Activated CD8-positive, alpha-beta T cell treated with anti-CD3 and anti-CD28 coated beads, Interleukin-2, amount 10 ng/mL, durations not matched to agents 7 days and 5 days (primary cell): ENCODE results near the gene SLCO4A1. TPM values are rescaled to one million over a fixed set of nuclear protein-coding genes. Genes with fewer than 3 reads are reported as not detected.
"Not testable (repeated sequence)": the region's sequence is repeated elsewhere in the genome, so short reads cannot be mapped to it uniquely, and the experiment has no call there.

Source experiments
- ATAC-seq: fragments of 150-1000 bp; cut with Tn5 transposase; one replicate; pipeline ENCODE4 v1.10.0; 2021; ENCODE audit warnings: moderate library complexity
- CTCF ChIA-PET: fragments of 350-600 bp; sonication (Branson Sonifier 250); formaldehyde crosslinking; loops from one replicate; lab custom pipeline; 2021; ENCODE audit warnings: antibody characterized with exemption; lab: Charles Lee
- POLR2A ChIA-PET: fragments of 350-600 bp; sonication (Branson Sonifier 250); formaldehyde crosslinking; loops from one replicate; lab custom pipeline; 2021; ENCODE audit warnings: antibody characterized with exemption; lab: Charles Lee
- DNase-seq: peaks from one replicate; pipeline ENCODE4 v3.0.0-alpha.2; 2020
- H3K27ac Mint-ChIP-seq: one replicate; pipeline ENCODE4 v1.8.0; 2021; ENCODE audit warnings: mild to moderate bottlenecking, mixed read lengths
- H3K27me3 Mint-ChIP-seq: one replicate; pipeline ENCODE4 v1.8.0; 2021; ENCODE audit warnings: low read depth, mixed read lengths
- H3K36me3 Mint-ChIP-seq: one replicate; pipeline ENCODE4 v1.8.0; 2021; ENCODE audit warnings: low read depth, mixed read lengths
- H3K4me1 Mint-ChIP-seq: one replicate; pipeline ENCODE4 v1.8.0; 2021; ENCODE audit warnings: low read depth, mixed read lengths
- H3K4me3 Mint-ChIP-seq: one replicate; pipeline ENCODE4 v1.8.0; 2021; ENCODE audit warnings: mild to moderate bottlenecking, mixed read lengths
- H3K9me3 Mint-ChIP-seq: one replicate; pipeline ENCODE4 v1.8.0; 2022; ENCODE audit warnings: mixed read lengths; ENCODE audit not compliant: insufficient read depth
- total RNA-seq, 2 experiments: library from RNA; stranded (reverse); gene quantifications; one replicate each; pipeline ENCODE4 v1.2.3, GENCODE V29; 2021

SLCO4A1 gene
- total RNA-seq, 2 experiments from 2014 or later: 79.4 to 79.9 TPM

- DNase-seq (no peak), ATAC-seq (no peak)
- H3K4me3 Mint-ChIP-seq: no peak overlapping the region
- no peaks in the 10 kb centered on the region for H3K27me3 Mint-ChIP-seq
- peaks cover 25% of the 10 kb centered on the region for H3K4me1 Mint-ChIP-seq
- H3K36me3 Mint-ChIP-seq: peaks cover 35% of the 10 kb centered on the region
- H3K9me3 Mint-ChIP-seq: no peaks in the 10 kb centered on the region
- ChIA-PET POLR2A (no interaction called here), CTCF (interaction anchor here (0.9 kb wide), 1 partner anchor 80 kb away, joined by 3 read pairs; no protein-coding TSS in a partner anchor)
- no peak overlapping the region for H3K27ac Mint-ChIP-seq
Observed at GRCh38 chr20:62674370-62674769, 32.1 kb downstream of the SLCO4A1 start.

DNA sequence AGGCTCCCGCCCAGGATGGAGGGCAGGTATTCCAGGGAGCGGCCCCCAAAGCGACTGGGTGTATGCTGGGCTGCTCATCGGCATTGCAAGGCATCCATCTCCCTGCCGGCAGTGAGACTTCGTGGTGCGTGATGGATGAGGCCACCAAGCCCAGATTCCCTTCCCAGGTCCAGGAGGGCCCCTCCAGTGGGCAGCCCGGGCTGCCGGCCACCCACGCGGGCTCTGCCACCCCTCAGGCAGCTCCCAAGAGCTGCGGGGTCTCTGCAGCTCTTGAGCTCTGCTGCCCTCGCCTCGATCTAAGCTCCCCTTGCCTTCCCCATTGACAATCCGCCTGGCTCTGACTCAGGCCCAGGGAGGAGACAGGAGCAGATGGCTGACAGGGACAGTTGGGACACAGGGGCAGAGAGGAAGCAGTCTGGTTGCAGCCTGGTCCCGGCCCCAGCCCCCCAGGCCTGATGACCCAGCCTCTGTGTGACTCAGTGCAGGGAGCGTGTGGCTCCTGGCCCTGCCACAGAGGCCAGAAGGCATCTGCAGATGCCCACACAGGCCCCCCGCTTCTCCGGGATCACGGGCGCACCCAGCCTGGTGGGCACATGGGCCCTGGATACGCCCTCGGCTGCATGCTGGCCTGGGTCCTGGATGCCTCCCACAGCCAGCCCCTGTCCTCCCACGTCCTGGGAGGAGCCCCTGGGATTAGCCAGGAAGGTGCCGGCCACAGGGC is 33.0 kb downstream of the SLCO4A1 start:
- DNase-seq (no peak), ATAC-seq (no peak)
- Mint-ChIP-seq H3K4me3 (no peak overlapping the region), H3K27me3 (no peaks in the 10 kb centered on the region), H3K4me1 (peaks cover 27% of the 10 kb centered on the region), H3K27ac (no peak overlapping the region), H3K36me3 (peaks cover 31% of the 10 kb centered on the region), H3K9me3 (peaks cover 7% of the 10 kb centered on the region)
- POLR2A ChIA-PET: no interaction called here
- CTCF ChIA-PET: interaction anchor here (0.9 kb wide), 1 partner anchor 79 kb away, joined by 3 read pairs; no protein-coding TSS in a partner anchor

DNA sequence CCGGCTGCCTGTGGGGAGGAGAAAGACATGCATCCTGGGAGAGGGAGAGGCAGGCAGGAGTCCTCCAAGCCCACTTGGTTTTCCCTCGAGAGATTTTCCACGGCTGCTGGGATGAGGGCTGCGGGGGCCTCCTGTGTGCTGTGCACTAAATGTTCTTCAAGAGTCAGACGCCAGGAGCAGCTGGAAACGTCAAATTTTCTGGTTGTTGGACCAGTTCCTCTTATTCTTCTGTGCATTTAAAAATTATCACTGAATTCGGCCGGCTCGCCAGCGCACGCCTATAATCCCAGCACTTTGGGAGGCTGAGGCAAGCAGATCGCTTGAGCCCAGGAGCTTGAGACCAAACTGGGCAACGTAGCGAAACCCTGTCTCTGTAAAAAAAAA is 33.6 kb downstream of the SLCO4A1 start:
- Mint-ChIP-seq H3K27me3 (no peaks in the 10 kb centered on the region), H3K27ac (no peak overlapping the region), H3K4me1 (peaks cover 27% of the 10 kb centered on the region), H3K36me3 (peaks cover 31% of the 10 kb centered on the region), H3K9me3 (peaks cover 7% of the 10 kb centered on the region), H3K4me3 (no peak overlapping the region)
- ChIA-PET POLR2A (no interaction called here), CTCF (no interaction called here)
- no peak for ATAC-seq
- no peak for DNase-seq

GRCh38 chr20:62676976-62677375 is 34.7 kb downstream of the SLCO4A1 start:
- ChIA-PET POLR2A (no interaction called here), CTCF (interaction anchor here (1.4 kb wide), 1 partner anchor 131 kb away, joined by 5 read pairs; no protein-coding TSS in a partner anchor)
- peak overlapping the region; percentile 50 for H3K27ac Mint-ChIP-seq
- peaks cover 7% of the 10 kb centered on the region for H3K9me3 Mint-ChIP-seq
- H3K4me3 Mint-ChIP-seq: no peak overlapping the region
- peaks cover 27% of the 10 kb centered on the region for H3K4me1 Mint-ChIP-seq
- H3K27me3 Mint-ChIP-seq: no peaks in the 10 kb centered on the region
- peaks cover 22% of the 10 kb centered on the region for H3K36me3 Mint-ChIP-seq
- ATAC-seq: no peak
- DNase-seq: no peak

GRCh38 chr20:62677678-62678077 is 35.4 kb downstream of the SLCO4A1 start:
- ChIA-PET CTCF (interaction anchor here (1.4 kb wide), 1 partner anchor 130 kb away, joined by 5 read pairs; no protein-coding TSS in a partner anchor), POLR2A (no interaction called here)
- Mint-ChIP-seq H3K9me3 (peaks cover 7% of the 10 kb centered on the region), H3K4me1 (peaks cover 27% of the 10 kb centered on the region), H3K27me3 (no peaks in the 10 kb centered on the region), H3K27ac (no peak overlapping the region), H3K4me3 (no peak overlapping the region), H3K36me3 (peaks cover 15% of the 10 kb centered on the region)
- DNase-seq (no peak), ATAC-seq (no peak)

DNA sequence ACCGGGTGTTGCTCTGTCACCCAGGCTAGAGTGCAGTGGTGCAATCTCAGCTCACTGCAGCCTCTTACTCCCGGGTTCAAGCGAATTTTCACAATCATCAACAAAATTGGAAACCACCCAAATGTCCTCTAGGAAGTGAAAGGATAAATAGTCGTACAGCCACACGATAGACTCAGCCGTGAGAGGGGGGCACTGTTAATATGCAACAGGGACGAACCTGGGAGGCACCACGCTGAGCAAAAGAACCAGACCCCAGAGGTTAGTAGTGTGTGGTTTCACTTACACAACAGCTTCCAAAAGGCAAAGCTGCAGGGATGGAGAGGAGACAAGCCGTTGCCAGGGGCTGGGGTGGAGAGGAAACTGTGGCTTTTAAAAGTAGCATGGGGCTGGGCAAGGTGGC is 36.2 kb downstream of the SLCO4A1 start:
- ATAC-seq (peak; percentile 33), DNase-seq (peak; percentile 30)
- Mint-ChIP-seq H3K36me3 (peaks cover 11% of the 10 kb centered on the region), H3K27ac (peak overlapping the region; percentile 30), H3K9me3 (peaks cover 7% of the 10 kb centered on the region), H3K27me3 (no peaks in the 10 kb centered on the region), H3K4me1 (peaks cover 27% of the 10 kb centered on the region), H3K4me3 (no peak overlapping the region)
- ChIA-PET CTCF (interaction anchor here (0.8 to 1.4 kb wide), 3 partner anchors 62 to 129 kb away, joined by 3 to 6 read pairs (median 5); no protein-coding TSS in a partner anchor), POLR2A (interaction anchor here (0.7 to 1.1 kb wide), 2 partner anchors 7 to 10 kb away, joined by 3 to 7 read pairs; no protein-coding TSS in a partner anchor)

DNA sequence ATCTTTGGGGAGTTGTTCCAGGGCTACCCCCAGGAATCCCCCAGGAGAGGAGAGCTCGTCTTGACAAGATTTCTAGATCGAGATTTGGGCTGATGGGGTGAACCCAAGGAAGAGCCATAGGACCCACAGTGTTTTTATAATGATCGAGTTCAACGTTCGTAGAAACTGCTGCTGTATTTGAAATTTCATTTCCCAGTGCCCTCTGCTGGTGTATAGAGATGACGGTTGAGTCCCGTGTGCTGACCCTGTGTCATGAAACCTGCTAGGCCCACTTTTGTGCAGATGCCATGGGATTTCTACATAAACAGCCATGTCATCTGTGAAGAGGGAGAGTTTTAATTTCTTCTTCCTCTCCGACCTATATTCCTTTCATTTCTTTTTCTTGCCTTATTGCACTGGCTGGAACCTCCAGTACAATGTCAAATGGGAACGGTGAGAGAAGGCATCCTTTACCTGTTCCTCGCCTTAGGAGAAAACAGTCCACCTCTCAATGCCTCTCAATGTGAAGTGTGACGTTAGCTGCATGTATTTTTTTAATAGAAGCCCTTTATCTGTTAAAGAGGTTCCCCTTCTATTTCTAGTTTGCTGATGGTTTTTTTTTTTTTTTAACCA is 37.8 kb downstream of the SLCO4A1 start:
- H3K4me1 Mint-ChIP-seq: peaks cover 27% of the 10 kb centered on the region
- peaks cover 7% of the 10 kb centered on the region for H3K36me3 Mint-ChIP-seq
- peaks cover 7% of the 10 kb centered on the region for H3K9me3 Mint-ChIP-seq
- H3K4me3 Mint-ChIP-seq: no peak overlapping the region
- DNase-seq (no peak), ATAC-seq (no peak)
- H3K27ac Mint-ChIP-seq: no peak overlapping the region
- POLR2A ChIA-PET: no interaction called here
- CTCF ChIA-PET: interaction anchor here (1.4 kb wide), 1 partner anchor 112 kb away, joined by 6 read pairs; no protein-coding TSS in a partner anchor
- no peaks in the 10 kb centered on the region for H3K27me3 Mint-ChIP-seq

GRCh38 chr20:62682912-62683517 is 40.7 kb downstream of the SLCO4A1 start:
- ChIA-PET CTCF (no interaction called here), POLR2A (no interaction called here)
- peaks cover 7% of the 10 kb centered on the region for H3K27me3 Mint-ChIP-seq
- H3K4me3 Mint-ChIP-seq: no peak overlapping the region
- no peak overlapping the region for H3K27ac Mint-ChIP-seq
- no peak for ATAC-seq
- peaks cover 7% of the 10 kb centered on the region for H3K36me3 Mint-ChIP-seq
- peaks cover 7% of the 10 kb centered on the region for H3K9me3 Mint-ChIP-seq
- peaks cover 25% of the 10 kb centered on the region for H3K4me1 Mint-ChIP-seq
- DNase-seq: no peak

DNA sequence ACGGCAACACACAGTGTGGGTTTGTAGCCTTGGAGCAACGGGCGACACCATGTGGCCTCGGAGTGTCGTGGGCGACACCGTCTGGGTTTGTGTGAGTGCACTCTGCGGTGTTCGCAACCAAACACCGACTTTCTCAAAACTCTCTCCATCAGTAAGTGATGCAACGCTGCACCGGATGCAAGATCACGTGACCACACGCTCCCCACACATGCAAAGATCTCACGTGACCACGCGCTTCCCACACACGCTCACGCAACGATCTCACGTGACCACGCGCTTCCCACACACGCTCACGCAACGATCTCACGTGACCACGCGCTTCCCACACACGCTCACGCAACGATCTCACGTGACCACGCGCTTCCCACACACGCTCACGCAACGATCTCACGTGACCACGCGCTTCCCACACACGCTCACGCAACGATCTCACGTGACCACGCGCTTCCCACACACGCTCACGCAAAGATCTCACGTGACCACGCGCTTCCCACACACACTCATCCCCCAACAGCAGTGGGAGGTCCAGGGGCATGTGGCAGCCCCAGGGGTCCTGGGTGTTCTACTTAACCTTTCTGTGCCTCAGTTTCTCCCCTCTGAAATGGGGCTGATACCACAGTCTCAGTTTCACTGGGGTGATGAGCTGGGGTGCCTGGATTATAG is 41.5 kb downstream of the SLCO4A1 start:
- POLR2A ChIA-PET, H3K27me3 Mint-ChIP-seq, H3K27ac Mint-ChIP-seq, CTCF ChIA-PET, H3K9me3 Mint-ChIP-seq, ATAC-seq, H3K36me3 Mint-ChIP-seq, H3K4me3 Mint-ChIP-seq, DNase-seq: not testable (repeated sequence)
- peaks cover 18% of the 10 kb centered on the region for H3K4me1 Mint-ChIP-seq

DNA sequence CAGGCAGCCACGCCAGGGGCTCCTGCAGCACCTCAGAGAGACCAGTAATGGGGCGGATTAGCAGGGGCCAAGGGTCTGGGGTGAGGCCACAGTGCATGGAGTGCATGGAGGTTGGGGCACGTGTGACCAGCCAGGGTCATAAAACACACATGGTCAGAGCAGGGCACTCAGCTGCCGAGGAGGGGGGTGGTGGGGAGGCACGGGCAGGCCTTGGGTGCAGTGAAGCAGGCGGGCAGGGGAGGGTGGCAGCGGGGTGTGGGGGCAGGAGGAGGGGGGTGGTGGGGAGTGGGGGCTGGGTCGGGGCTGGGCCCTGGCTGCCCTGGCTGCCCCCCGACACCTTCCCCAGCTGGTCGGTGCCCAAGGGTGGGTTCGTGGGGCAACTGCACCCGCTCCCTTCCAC is 42.7 kb downstream of the SLCO4A1 start:
- no peak for ATAC-seq
- DNase-seq: no peak
- H3K36me3 Mint-ChIP-seq: peaks cover 4% of the 10 kb centered on the region
- ChIA-PET POLR2A (no interaction called here), CTCF (interaction anchor here (1.4 kb wide), 1 partner anchor 107 kb away, joined by 7 read pairs; no protein-coding TSS in a partner anchor)
- H3K27me3 Mint-ChIP-seq: peaks cover 7% of the 10 kb centered on the region
- H3K4me1 Mint-ChIP-seq: peaks cover 11% of the 10 kb centered on the region
- no peak overlapping the region for H3K4me3 Mint-ChIP-seq
- H3K27ac Mint-ChIP-seq: no peak overlapping the region
- H3K9me3 Mint-ChIP-seq: peaks cover 3% of the 10 kb centered on the region

GRCh38 chr20:62685781-62686555 is 43.7 kb downstream of the SLCO4A1 start:
- ATAC-seq (peak; percentile 48), DNase-seq (peak; percentile 40)

More at GRCh38 chr20:62685781-62686555, 43.7 kb downstream of the SLCO4A1 start:
- CTCF ChIA-PET: interaction anchor here (0.8 to 1.4 kb wide), 6 partner anchors 9 to 108 kb away, joined by 3 to 7 read pairs (median 4); no protein-coding TSS in a partner anchor
- POLR2A ChIA-PET: interaction anchor here (0.6 to 1.1 kb wide), 2 partner anchors 8 to 34 kb away, joined by 3 read pairs; no protein-coding TSS in a partner anchor
- H3K36me3 Mint-ChIP-seq: no peaks in the 10 kb centered on the region
- no peaks in the 10 kb centered on the region for H3K9me3 Mint-ChIP-seq
- H3K27ac Mint-ChIP-seq: peak overlapping the region; percentile 15
- no peak overlapping the region for H3K4me3 Mint-ChIP-seq
- peaks cover 7% of the 10 kb centered on the region for H3K27me3 Mint-ChIP-seq
- peaks cover 11% of the 10 kb centered on the region for H3K4me1 Mint-ChIP-seq
